ENCODE results near the gene KLRF2.

GRCh38 chr12:9936591-9936990 is 55.3 kb downstream of the KLRF2 start:
- TF ChIP-seq CTCF (IDR thresholded peaks at IDR 0.05; ENCODE audit: poor library complexity, severe bottlenecking): no peak
- TF ChIP-seq EZH2 (IDR thresholded peaks at IDR 0.05; ENCODE audit: borderline replicate concordance, insufficient read depth, low read length, poor library complexity, severe bottlenecking): no peak
- no peak for TF ChIP-seq EP300 (conservative IDR thresholded peaks at IDR 0.05; ENCODE audit: poor library complexity, severe bottlenecking)
- no peak for TF ChIP-seq POLR2AphosphoS5 (IDR thresholded peaks at IDR 0.05)
